ACC112 (cell line): ENCODE results near the gene RGS21.
"Not testable (repeated sequence)": the region's sequence is repeated elsewhere in the genome, so short reads cannot be mapped to it uniquely, and the experiment has no call there.

Source experiments
- H2AFZ ChIP-seq: fragments of 200-600 bp; sonication (generic); one replicate; pipeline ENCODE4 v1.6.0; 2017; ENCODE audit warnings: antibody characterized with exemption, low read length; ENCODE audit not compliant: unreplicated experiment
- H3K27ac ChIP-seq: fragments of 200-600 bp; sonication (generic); 2 replicates; pipeline ENCODE4 v1.5.1; 2014; ENCODE audit warnings: low read depth, mild to moderate bottlenecking, antibody characterized with exemption, low read length, moderate library complexity
- H3K27me3 ChIP-seq: fragments of 200-600 bp; sonication (generic); 2 replicates; pipeline ENCODE4 v1.6.1; 2014; ENCODE audit warnings: mild to moderate bottlenecking, antibody characterized with exemption, low read length, moderate library complexity, mixed read lengths; ENCODE audit not compliant: insufficient read depth
- H3K36me3 ChIP-seq: fragments of 200-600 bp; sonication (generic); 2 replicates; pipeline ENCODE4 v1.6.1; 2016; ENCODE audit warnings: mild to moderate bottlenecking, antibody characterized with exemption, low read length, moderate library complexity, mixed read lengths; ENCODE audit not compliant: insufficient read depth
- H3K4me1 ChIP-seq: fragments of 200-600 bp; sonication (generic); one replicate; pipeline ENCODE4 v1.6.1; 2016; ENCODE audit warnings: low read length, mixed read lengths; ENCODE audit not compliant: insufficient read depth, unreplicated experiment, control insufficient read depth
- H3K4me3 ChIP-seq: fragments of 200-600 bp; sonication (generic); 2 replicates; pipeline ENCODE4 v1.5.1; 2014; ENCODE audit warnings: mild to moderate bottlenecking, low read depth, low read length
- H3K79me2 ChIP-seq: fragments of 200-600 bp; sonication (generic); one replicate; pipeline ENCODE4 v1.6.0; 2016; ENCODE audit warnings: low read length; ENCODE audit not compliant: control insufficient read depth, unreplicated experiment, insufficient read depth

The RGS21 gene

DNA sequence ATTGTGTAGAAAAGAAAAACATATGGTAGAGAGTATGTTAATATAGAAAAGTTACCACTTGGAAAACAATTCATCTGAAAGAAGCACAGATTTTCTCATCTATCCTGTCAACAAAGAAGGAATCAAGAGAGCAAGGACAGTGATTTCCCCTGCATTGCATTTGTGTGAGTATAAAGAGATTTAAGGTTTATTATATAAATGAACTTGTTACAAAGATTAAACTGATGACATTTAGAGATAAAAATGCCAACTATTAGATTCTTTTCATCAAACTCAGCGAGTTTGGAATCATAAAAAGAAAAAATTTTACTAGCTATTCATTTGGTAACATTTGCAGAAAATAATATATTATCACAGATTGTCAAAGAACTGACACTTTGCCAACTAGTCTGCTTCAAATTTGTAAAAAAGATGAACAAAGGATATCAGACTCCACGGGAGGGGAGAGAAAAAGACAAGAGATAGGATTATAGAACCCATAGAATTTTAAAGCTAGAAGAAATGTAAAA, at the start of gene RGS21:
Gene RGS21 (plus strand): TSS at position 51 of the 509 bp plus-strand sequence. CDS start 26,045 bp downstream, outside the sequence.
- H3K4me1 ChIP-seq: no peaks in the 10 kb centered on the region
- no peak within 1 kb of the TSS for H3K27ac ChIP-seq
- no peak within 1 kb of the TSS for H3K4me3 ChIP-seq
- H3K36me3 ChIP-seq: no peaks in the 10 kb centered on the region
- H3K79me2 ChIP-seq: no peaks in the 10 kb centered on the region
- H3K27me3 ChIP-seq: no peaks in the 10 kb centered on the region
- H2AFZ ChIP-seq: no peak within 1 kb of the TSS

- no peaks in the 10 kb centered on the region for H3K27me3 ChIP-seq
- H2AFZ ChIP-seq: no peak overlapping the region
- H3K79me2 ChIP-seq: no peaks in the 10 kb centered on the region
- no peak overlapping the region for H3K4me3 ChIP-seq
- H3K27ac ChIP-seq: no peak overlapping the region
- peaks cover 19% of the 10 kb centered on the region for H3K4me1 ChIP-seq
- H3K36me3 ChIP-seq: no peaks in the 10 kb centered on the region
These were observed 48.2 kb upstream of the RGS21 start for GRCh38 chr1:192268468-192269052.

DNA sequence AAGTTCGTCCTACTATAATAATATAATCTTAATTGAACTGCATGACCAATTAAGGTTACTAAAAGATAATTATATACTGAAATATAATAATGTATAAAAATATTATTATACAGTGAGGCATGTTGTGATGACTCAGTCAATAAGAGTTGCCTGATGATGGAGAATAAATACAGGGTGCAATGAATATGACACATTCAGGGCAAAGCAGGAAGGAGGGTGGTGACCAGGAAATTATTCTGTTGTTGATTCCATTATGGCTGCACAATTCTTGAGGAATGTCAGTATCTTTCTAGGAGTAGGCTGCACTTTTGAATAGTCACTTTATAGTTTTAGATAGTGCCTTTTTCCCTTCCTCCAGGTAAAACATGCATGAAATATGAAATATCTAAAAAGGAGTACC, 46.4 kb upstream of the RGS21 start:
- peak overlapping the region; percentile 55 for H2AFZ ChIP-seq
- H3K36me3 ChIP-seq: no peaks in the 10 kb centered on the region
- H3K4me1 ChIP-seq: peaks cover 3% of the 10 kb centered on the region
- H3K27ac ChIP-seq: no peak overlapping the region
- H3K4me3 ChIP-seq: no peak overlapping the region
- H3K27me3 ChIP-seq: no peaks in the 10 kb centered on the region
- H3K79me2 ChIP-seq: no peaks in the 10 kb centered on the region

- Histone ChIP-seq H3K4me1 (peaks cover 3% of the 10 kb centered on the region), H3K79me2 (no peaks in the 10 kb centered on the region), H3K27ac (no peak overlapping the region), H3K4me3 (no peak overlapping the region), H2AFZ (no peak overlapping the region), H3K27me3 (no peaks in the 10 kb centered on the region), H3K36me3 (no peaks in the 10 kb centered on the region)
These were observed 44.1 kb upstream of the RGS21 start for GRCh38 chr1:192272732-192273131.

GRCh38 chr1:192274588-192274987, 42.2 kb upstream of the RGS21 start:
- H3K4me3 ChIP-seq: no peak overlapping the region
- H2AFZ ChIP-seq: no peak overlapping the region

DNA sequence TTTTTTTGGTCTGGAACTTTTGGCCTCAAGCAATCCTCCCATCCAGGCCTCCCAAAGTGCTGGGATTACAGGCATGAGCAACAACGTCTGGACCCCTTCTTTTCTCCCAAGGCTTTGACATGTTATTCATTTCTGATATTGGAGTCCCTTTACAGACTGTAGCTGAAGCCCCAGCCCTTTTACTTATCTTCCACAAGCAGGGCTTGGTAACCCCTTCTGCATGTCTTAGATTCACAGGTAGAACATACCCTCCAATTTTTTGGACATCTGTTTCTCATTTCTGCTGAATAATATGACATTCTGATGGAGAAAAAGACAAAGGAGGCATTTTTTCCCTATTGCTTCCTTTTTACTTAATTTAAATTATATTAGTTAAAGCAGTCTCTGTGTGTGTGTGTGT, 39.2 kb upstream of the RGS21 start:
- no peaks in the 10 kb centered on the region for H3K4me1 ChIP-seq
- no peaks in the 10 kb centered on the region for H3K36me3 ChIP-seq
- H2AFZ ChIP-seq: no peak overlapping the region
- no peaks in the 10 kb centered on the region for H3K27me3 ChIP-seq
- H3K4me3 ChIP-seq: no peak overlapping the region
- H3K79me2 ChIP-seq: no peaks in the 10 kb centered on the region
- no peak overlapping the region for H3K27ac ChIP-seq

More at GRCh38 chr1:192274588-192274987, 42.2 kb upstream of the RGS21 start:
- H3K4me1 ChIP-seq: peaks cover 3% of the 10 kb centered on the region
- H3K36me3 ChIP-seq: no peaks in the 10 kb centered on the region
- no peaks in the 10 kb centered on the region for H3K27me3 ChIP-seq
- H3K27ac ChIP-seq: no peak overlapping the region
- no peaks in the 10 kb centered on the region for H3K79me2 ChIP-seq

GRCh38 chr1:192284927-192285326, 31.9 kb upstream of the RGS21 start:
- Histone ChIP-seq H3K79me2 (no peaks in the 10 kb centered on the region), H3K4me1 (no peaks in the 10 kb centered on the region), H3K36me3 (no peaks in the 10 kb centered on the region), H2AFZ (no peak overlapping the region), H3K4me3 (no peak overlapping the region), H3K27me3 (no peaks in the 10 kb centered on the region), H3K27ac (no peak overlapping the region)

DNA sequence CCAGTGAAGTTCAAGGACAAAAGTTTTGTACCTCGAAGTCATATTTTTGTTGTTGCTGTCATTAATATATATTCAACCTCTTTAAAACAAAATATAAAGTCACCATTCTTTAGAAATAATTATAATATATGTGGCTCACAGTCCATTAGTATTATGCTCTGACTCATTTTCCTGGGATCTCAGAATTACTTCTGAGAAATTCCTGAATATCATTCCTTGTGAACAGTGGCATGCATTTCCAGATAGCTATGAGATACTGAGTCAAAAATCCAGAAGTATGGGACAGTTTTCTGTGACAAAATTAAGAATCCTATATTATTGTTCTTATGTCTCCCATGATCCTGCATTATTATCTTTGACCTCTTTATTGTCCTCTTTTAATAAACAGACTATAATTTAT, 13.8 kb upstream of the RGS21 start:
- H2AFZ ChIP-seq: no peak overlapping the region

GRCh38 chr1:192308314-192308713, 8.5 kb upstream of the RGS21 start:
- H3K4me1 ChIP-seq: not testable (repeated sequence)

More for the DNA sequence above, 13.8 kb upstream of the RGS21 start:
- H3K27ac ChIP-seq: no peak overlapping the region
- no peaks in the 10 kb centered on the region for H3K36me3 ChIP-seq
- H3K4me1 ChIP-seq: no peaks in the 10 kb centered on the region
- H3K4me3 ChIP-seq: no peak overlapping the region
- H3K79me2 ChIP-seq: no peaks in the 10 kb centered on the region
- H3K27me3 ChIP-seq: no peaks in the 10 kb centered on the region

GRCh38 chr1:192311281-192311680, 5.5 kb upstream of the RGS21 start:
- no peak overlapping the region for H2AFZ ChIP-seq
- no peaks in the 10 kb centered on the region for H3K4me1 ChIP-seq
- H3K4me3 ChIP-seq: no peak overlapping the region
- H3K27me3 ChIP-seq: no peaks in the 10 kb centered on the region
- no peaks in the 10 kb centered on the region for H3K79me2 ChIP-seq
- H3K36me3 ChIP-seq: no peaks in the 10 kb centered on the region
- H3K27ac ChIP-seq: no peak overlapping the region

More at GRCh38 chr1:192308314-192308713, 8.5 kb upstream of the RGS21 start:
- not testable (repeated sequence) for H3K79me2 ChIP-seq, H3K36me3 ChIP-seq, H2AFZ ChIP-seq, H3K27me3 ChIP-seq, H3K27ac ChIP-seq, H3K4me3 ChIP-seq

GRCh38 chr1:192327997-192328396, 11.2 kb downstream of the RGS21 start:
- H3K27ac ChIP-seq: no peak overlapping the region
- no peak overlapping the region for H3K4me3 ChIP-seq
- H2AFZ ChIP-seq: no peak overlapping the region
- H3K4me1 ChIP-seq: no peaks in the 10 kb centered on the region
- no peaks in the 10 kb centered on the region for H3K27me3 ChIP-seq
- no peaks in the 10 kb centered on the region for H3K36me3 ChIP-seq
- no peaks in the 10 kb centered on the region for H3K79me2 ChIP-seq
